A673 (cell line): ENCODE results near the gene ERH. TPM values are rescaled to one million over a fixed set of nuclear protein-coding genes. Genes with fewer than 3 reads are reported as not detected.

ENCODE experiments used
- Bru-seq: library from RNA; stranded (reverse); fragments of 400-500 nt; gene quantifications from one replicate; lab custom pipeline; 2021; lab: Mats Ljungman, UMichigan
- BruChase-seq, 2 experiments: library from RNA; stranded (reverse); fragments of 400-500 nt; gene quantifications; one replicate each; lab custom pipeline; 2021; lab: Mats Ljungman, UMichigan
- BruUV-seq: library from RNA; stranded (reverse); fragments of 400-500 nt; replicated peaks from 2 replicates; lab custom pipeline; 2021; lab: Mats Ljungman, UMichigan
- CTCF ChIA-PET: fragments of 300-600 bp; sonication (Branson Sonifier 250); formaldehyde crosslinking; loops from one replicate; lab custom pipeline; 2022; ENCODE audit warnings: antibody characterized with exemption; lab: Charles Lee
- POLR2A ChIA-PET: fragments of 300-600 bp; sonication (Branson Sonifier 250); formaldehyde crosslinking; loops from one replicate; lab custom pipeline; 2022; ENCODE audit warnings: antibody characterized with exemption; ENCODE audit not compliant: low non-redundant PET; lab: Charles Lee
- DNase-seq: peaks from one replicate; pipeline ENCODE4 v3.0.0-alpha.2; 2015; ENCODE audit warnings: low spot score
- H3K27ac ChIP-seq: fragments of 200-600 bp; sonication (generic); 2 replicates; pipeline ENCODE4 v1.5.1; 2016; ENCODE audit warnings: mixed run types, low read depth, mild to moderate bottlenecking, mixed read lengths, antibody characterized with exemption, low read length; ENCODE audit not compliant: poor library complexity, severe bottlenecking
- H3K27me3 ChIP-seq: fragments of 200-600 bp; sonication (generic); replicated peaks from 2 replicates; pipeline ENCODE4 v1.6.1; 2017; ENCODE audit warnings: mixed run types, low read depth, mild to moderate bottlenecking, mixed read lengths, antibody characterized with exemption, low read length; ENCODE audit not compliant: insufficient read depth, poor library complexity
- H3K36me3 ChIP-seq: fragments of 200-600 bp; sonication (generic); 2 replicates; pipeline ENCODE4 v1.6.1; 2016; ENCODE audit warnings: mixed run types, mild to moderate bottlenecking, mixed read lengths, antibody characterized with exemption, low read length; ENCODE audit not compliant: insufficient read depth, poor library complexity, severe bottlenecking
- H3K4me1 ChIP-seq: fragments of 200-600 bp; sonication (generic); 2 replicates; pipeline ENCODE4 v1.6.1; 2017; ENCODE audit warnings: mixed run types, mild to moderate bottlenecking, mixed read lengths, antibody characterized with exemption, low read length; ENCODE audit not compliant: insufficient read depth, poor library complexity, severe bottlenecking
- H3K4me3 ChIP-seq: fragments of 200-600 bp; sonication (generic); 2 replicates; pipeline ENCODE4 v1.5.1; 2016; ENCODE audit warnings: low read depth, mixed run types, mild to moderate bottlenecking, mixed read lengths, low read length; ENCODE audit not compliant: poor library complexity, severe bottlenecking
- H3K9me3 ChIP-seq: fragments of 200-600 bp; sonication (generic); 2 replicates; pipeline ENCODE4 v1.6.1; 2016; ENCODE audit warnings: mixed run types, low read depth, mild to moderate bottlenecking, mixed read lengths, antibody characterized with exemption, low read length; ENCODE audit not compliant: poor library complexity, severe bottlenecking
- EZH2 ChIP-seq: fragments of 200-600 bp; sonication (generic); IDR thresholded peaks from 2 replicates; pipeline ENCODE4 v1.6.1; 2017; ENCODE audit warnings: borderline replicate concordance, low read depth, mild to moderate bottlenecking, mixed read lengths, antibody characterized with exemption, low read length; ENCODE audit not compliant: poor library complexity, severe bottlenecking
- intact Hi-C: fragments of 100-400 bp; cut with micrococcal nuclease; formaldehyde crosslinking; loops from one replicate; pipeline ENCODE4 v1.10.0; 2022; ENCODE audit not compliant: unreplicated experiment
- long read RNA-seq: library from polyadenylated mRNA; stranded (forward); transcript quantifications from one replicate; pipeline ENCODE4 v2.0.0, GENCODE V29; 2022
- total RNA-seq: library from RNA; stranded (reverse); gene quantifications from 2 replicates; pipeline ENCODE4 v1.2.3, GENCODE V29; 2021
- TF ChIP-seq, protein P1 (sequence below): fragments of 300-800, 200-600 bp; sonication (generic); conservative IDR thresholded peaks from 2 replicates; pipeline ENCODE4 v1.5.1; 2017; ENCODE audit warnings: low read depth, mild to moderate bottlenecking, antibody characterized with exemption, low read length, moderate library complexity, mixed read lengths

The ERH gene
- 452 and 472 TPM in 2 replicates for total RNA-seq
- percentile 98 among the genes with signal in this experiment for Bru-seq, nascent RNA
- BruChase-seq, experiment 1, labeled RNA remaining after a 2-hour chase: percentile 90 among the genes with signal in this experiment
- BruChase-seq, experiment 2, labeled RNA remaining after a 6-hour chase: percentile 93 among the genes with signal in this experiment
- long read RNA-seq, transcript ERH-203 (4 exons, 1,124 nt): major isoform, 76 of 92 reads
- long read RNA-seq, partial matches to known transcripts: 1 of 92 reads
- long read RNA-seq, other reads (novel, unspliced or antisense): 15 of 92 reads

GRCh38 chr14:69398053-69398817, at the start of gene ERH, which contains the start of gene SLC39A9:
ERH (minus strand) TSS chr14:69398299; CDS start chr14:69398233, 66 bp downstream.
SLC39A9 (plus strand) TSS chr14:69398692; CDS start chr14:69399370, 678 bp downstream.
- Histone ChIP-seq H3K4me1 (peaks cover 31% of the 10 kb centered on the region), H3K4me3 (peak within 1 kb of the TSS; percentile 80), H3K9me3 (no peaks in the 10 kb centered on the region), H3K27ac (peak within 1 kb of the TSS; percentile 96), H3K36me3 (peaks cover 34% of the 10 kb centered on the region), H3K27me3 (no peaks in the 10 kb centered on the region)
- intact Hi-C loops: no loop called here
- DNase-seq: peak; percentile 97
- BruUV-seq: no TSS peak
- TF ChIP-seq EZH2: no peak
- TF ChIP-seq, protein P1, sequence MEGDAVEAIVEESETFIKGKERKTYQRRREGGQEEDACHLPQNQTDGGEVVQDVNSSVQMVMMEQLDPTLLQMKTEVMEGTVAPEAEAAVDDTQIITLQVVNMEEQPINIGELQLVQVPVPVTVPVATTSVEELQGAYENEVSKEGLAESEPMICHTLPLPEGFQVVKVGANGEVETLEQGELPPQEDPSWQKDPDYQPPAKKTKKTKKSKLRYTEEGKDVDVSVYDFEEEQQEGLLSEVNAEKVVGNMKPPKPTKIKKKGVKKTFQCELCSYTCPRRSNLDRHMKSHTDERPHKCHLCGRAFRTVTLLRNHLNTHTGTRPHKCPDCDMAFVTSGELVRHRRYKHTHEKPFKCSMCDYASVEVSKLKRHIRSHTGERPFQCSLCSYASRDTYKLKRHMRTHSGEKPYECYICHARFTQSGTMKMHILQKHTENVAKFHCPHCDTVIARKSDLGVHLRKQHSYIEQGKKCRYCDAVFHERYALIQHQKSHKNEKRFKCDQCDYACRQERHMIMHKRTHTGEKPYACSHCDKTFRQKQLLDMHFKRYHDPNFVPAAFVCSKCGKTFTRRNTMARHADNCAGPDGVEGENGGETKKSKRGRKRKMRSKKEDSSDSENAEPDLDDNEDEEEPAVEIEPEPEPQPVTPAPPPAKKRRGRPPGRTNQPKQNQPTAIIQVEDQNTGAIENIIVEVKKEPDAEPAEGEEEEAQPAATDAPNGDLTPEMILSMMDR: no peak
- ChIA-PET CTCF (interaction anchor here (1.1 kb wide), 1 partner anchor 62 kb away, joined by 4 read pairs; no protein-coding TSS in a partner anchor), POLR2A (interaction anchor here (0.6 kb wide), 1 partner anchor 133 kb away, joined by 3 read pairs; no protein-coding TSS in a partner anchor)

DNA sequence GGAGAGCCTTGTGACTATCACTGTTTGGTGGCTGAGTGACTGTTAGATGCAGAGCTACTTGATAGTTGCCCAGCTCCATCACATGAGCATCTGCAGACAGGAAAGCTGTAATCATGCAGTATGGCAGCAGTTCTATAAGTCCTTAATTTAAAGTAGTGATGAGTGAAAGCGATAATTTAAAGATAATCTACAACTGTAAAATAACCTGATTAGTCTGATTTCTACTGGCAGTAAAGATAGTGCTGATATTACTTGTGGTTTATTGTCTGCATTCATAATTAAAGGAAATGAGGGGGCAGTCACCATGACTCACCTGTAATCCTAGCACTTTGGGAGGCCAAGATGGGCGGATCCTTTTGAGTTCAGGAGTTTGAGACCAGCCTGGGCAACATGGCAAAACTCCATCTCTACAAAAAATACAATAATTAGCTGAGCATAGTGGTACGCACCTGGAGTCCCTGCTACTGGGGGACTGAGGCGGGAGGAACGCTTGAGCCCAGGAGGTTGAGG, 45.3 kb upstream of the ERH start:
- BruUV-seq: no TSS peak
- Histone ChIP-seq H3K4me1 (peaks cover 10% of the 10 kb centered on the region), H3K27me3 (no peaks in the 10 kb centered on the region), H3K9me3 (no peaks in the 10 kb centered on the region), H3K4me3 (no peak overlapping the region), H3K36me3 (no peaks in the 10 kb centered on the region), H3K27ac (no peak overlapping the region)
- ChIA-PET POLR2A (no interaction called here), CTCF (no interaction called here)
- intact Hi-C loops: no loop called here
- DNase-seq: peak; percentile 5
- TF ChIP-seq, protein P1: no peak
- no peak for TF ChIP-seq EZH2

DNA sequence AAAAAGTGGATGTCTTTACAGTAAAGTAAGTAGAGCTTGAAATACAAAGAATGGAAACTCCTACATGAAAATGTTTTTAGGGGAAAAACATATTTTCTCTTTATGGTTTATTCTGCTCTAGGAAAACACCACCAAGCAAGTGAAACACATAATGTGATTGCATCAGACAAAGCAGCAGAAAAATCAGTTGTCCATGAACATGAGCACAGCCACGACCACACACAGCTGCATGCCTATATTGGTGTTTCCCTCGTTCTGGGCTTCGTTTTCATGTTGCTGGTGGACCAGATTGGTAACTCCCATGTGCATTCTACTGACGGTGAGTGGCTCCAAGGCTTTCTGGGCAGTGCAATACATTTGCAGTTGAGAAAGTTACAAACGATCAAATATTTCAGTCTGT, 43.8 kb upstream of the ERH start:
- no peaks in the 10 kb centered on the region for H3K27me3 ChIP-seq
- H3K36me3 ChIP-seq: no peaks in the 10 kb centered on the region
- H3K4me1 ChIP-seq: peaks cover 10% of the 10 kb centered on the region
- DNase-seq: no peak
- BruUV-seq: no TSS peak
- no peak overlapping the region for H3K4me3 ChIP-seq
- POLR2A ChIA-PET: no interaction called here
- H3K9me3 ChIP-seq: no peaks in the 10 kb centered on the region
- TF ChIP-seq EZH2: no peak
- TF ChIP-seq, protein P1: no peak
- CTCF ChIA-PET: no interaction called here
- peak overlapping the region; percentile 17 for H3K27ac ChIP-seq
- intact Hi-C loops: no loop called here
